ENCODE measurements around the gene CAPN15.
A peak's percentile ranks its signal among the peaks of the same experiment; 100 is the strongest.

The CAPN15 gene

GRCh38 chr16:561413-561794, 33.9 kb downstream of the CAPN15 start:
- DNase-seq (ENCODE audit: low read depth in 2 of 2), result no peak

GRCh38 chr16:561957-562938, 34.7 kb downstream of the CAPN15 start:
- DNase-seq (ENCODE audit: low read depth in 2 of 2), result no peak

- DNase-seq (ENCODE audit: low read depth in 2 of 2), result no peak
Measured at GRCh38 chr16:563072-563644, 35.6 kb downstream of the CAPN15 start.

- no peak for DNase-seq (ENCODE audit: low read depth in 2 of 2)
Measured at GRCh38 chr16:564690-565418, 37.3 kb downstream of the CAPN15 start.

GRCh38 chr16:565419-566330, 38.2 kb downstream of the CAPN15 start:
- no peak for DNase-seq (ENCODE audit: low read depth in 2 of 2)

- DNase-seq (ENCODE audit: low read depth in 2 of 2), result no peak
Measured at GRCh38 chr16:566475-567372, 39.2 kb downstream of the CAPN15 start, which contains the start of gene NHLRC4. NHLRC4 (plus strand) TSS chr16:567005; CDS start chr16:568048, 1,043 bp downstream.

GRCh38 chr16:567373-568256, 40.1 kb downstream of the CAPN15 start:
- no peak for DNase-seq (ENCODE audit: low read depth in 2 of 2)

- no peak for DNase-seq (ENCODE audit: low read depth in 2 of 2)
Measured at GRCh38 chr16:568401-569258, 41.1 kb downstream of the CAPN15 start.

GRCh38 chr16:569445-570254, 42.1 kb downstream of the CAPN15 start, which contains the start of gene PIGQ:
PIGQ (plus strand) TSS chr16:569968; CDS start chr16:574075, 4,107 bp downstream.
- peak; percentile 12 to 54 for DNase-seq (ENCODE audit: low read depth in 2 of 2)

- no peak for DNase-seq (ENCODE audit: low read depth in 2 of 2)
Measured at GRCh38 chr16:572865-573650, 45.5 kb downstream of the CAPN15 start.

GRCh38 chr16:574021-574760, 46.7 kb downstream of the CAPN15 start:
- DNase-seq (ENCODE audit: low read depth in 2 of 2), result no peak

- DNase-seq (ENCODE audit: low read depth in 2 of 2), result no peak
Measured at GRCh38 chr16:575354-576196, 48.1 kb downstream of the CAPN15 start.

- no peak for DNase-seq (ENCODE audit: low read depth in 2 of 2)
Measured at GRCh38 chr16:576197-576822, 48.8 kb downstream of the CAPN15 start.

GRCh38 chr16:576823-577201, 49.3 kb downstream of the CAPN15 start:
- no peak for DNase-seq (ENCODE audit: low read depth in 2 of 2)
